Ovary (tissue), 9 donors: ENCODE results near the gene OPRD1. TPM values are rescaled to one million over a fixed set of nuclear protein-coding genes. Genes with fewer than 3 reads are reported as not detected.
"Not testable (repeated sequence)": the region's sequence is repeated elsewhere in the genome, so short reads cannot be mapped to it uniquely, and the experiment has no call there.

Experiments used
- DNase-seq, 5 donors: peaks; one replicate each; pipeline ENCODE4 v3.0.0-alpha.2; 2019 to 2020
- H3K27ac ChIP-seq, 2 donors: fragments of 200-600 bp; one replicate each; pipeline versions ENCODE4 v1.5.1 to v1.8.0; 2019 to 2022
- H3K27me3 ChIP-seq: fragments of 200-600 bp; one replicate; pipeline ENCODE4 v1.8.0; 2022
- H3K36me3 ChIP-seq: fragments of 200-600 bp; sonication (generic); one replicate; pipeline ENCODE4 v1.5.1; 2019
- H3K4me1 ChIP-seq: one replicate; pipeline ENCODE4 v1.8.1; 2013; ENCODE audit warnings: mild to moderate bottlenecking, moderate library complexity; ENCODE audit not compliant: insufficient read depth
- H3K4me3 ChIP-seq: fragments of 200-600 bp; sonication (generic); one replicate; pipeline ENCODE4 v1.5.1; 2017
- H3K9me3 ChIP-seq, 2 donors: fragments of 200-600 bp in 1 of 2; sonication (generic) in 1 of 2; one replicate each; pipeline versions ENCODE4 v1.5.1 to v1.8.1; 2013 to 2019; ENCODE audit warnings: mild to moderate bottlenecking in 1 of 2, moderate library complexity in 1 of 2
- CTCF ChIP-seq, 3 donors: fragments of 450-650 bp in 2 of 3; fragments of 200-600 bp in 1 of 3; IDR thresholded peaks; one replicate each; pipeline versions ENCODE4 v1.5.1 to v1.8.0; 2016 to 2022; ENCODE audit warnings: antibody characterized with exemption in 3 of 3, mild to moderate bottlenecking in 1 of 3
- EP300 ChIP-seq: sonication (generic); formaldehyde crosslinking; IDR thresholded peaks from one replicate; pipeline ENCODE4 v1.6.1; 2017; ENCODE audit warnings: antibody characterized with exemption
- POLR2A ChIP-seq: fragments of 450-650 bp; IDR thresholded peaks from one replicate; pipeline ENCODE4 v1.6.1; 2017; ENCODE audit warnings: antibody characterized with exemption, mild to moderate bottlenecking, moderate library complexity
- WGBS, 3 donors: extraction: QIAGEN DNeasy Blood & Tissue Kit in 1 of 3; methylation state at CpG; one replicate each; pipeline versions ENCODE4 v1.1.5 to v1.1.7; 2013 to 2017; 5-methylcytosine and 5-hydroxymethylcytosine counted together
- intact Hi-C, 4 donors: fragments of 100-400 bp; cut with DNase I; formaldehyde crosslinking; loops; one replicate each; pipeline versions ENCODE4 v1.11.0 to v1.15.1; 2022 to 2023
- polyA plus RNA-seq, 2 donors: library from polyadenylated mRNA; stranded (reverse); fragments of 200-250 nt in 1 of 2; fragments of 350-450 nt in 1 of 2; fragmentation: Illumina TruSeq in 1 of 2; extraction: RNeasy Lipid Tissue Mini Kit (QIAGEN cat#74804) in 1 of 2; gene quantifications; one replicate each; pipeline ENCODE4 v1.2.3, GENCODE V29; 2013 to 2014
- total RNA-seq, 7 donors: library from RNA; depleted of rRNA in 2 of 7; stranded (reverse); fragments of >200 nt in 2 of 7; fragmentation: NEBNext Ultra II Directional in 3 of 7; extraction: Animal tissue kit (Norgen Biotek cat#: 25700) in 3 of 7; gene quantifications; one replicate each; pipeline versions ENCODE4 v1.1.0 to v1.2.4, GENCODE V29; 2016 to 2023
- donor health status: DM: no; HTN: no; CAD: no; lungs with moderate emphysema.
- donor health status: DM: no; HTN: no; CAD: no.
- donor health status: Bipolar disorder and iron deficiency.
- donor health status: DM: yes; HTN: yes; CAD: no.
- donor health status: DM: no; HTN: no; CAD: no.
- donor health status: DM: yes; HTN: yes; CAD: no.

The OPRD1 gene
- total and polyA plus RNA-seq, 9 donors: 0.02 TPM; not detected in 8

- H3K4me3 ChIP-seq: no peak overlapping the region
- H3K9me3 ChIP-seq: no peaks in the 10 kb centered on the region
- no peak for TF ChIP-seq EP300
- no peak for TF ChIP-seq CTCF (IDR thresholded peaks at IDR 0.05)
- TF ChIP-seq POLR2A: no peak
- H3K27ac ChIP-seq: no peak overlapping the region
- H3K36me3 ChIP-seq: no peaks in the 10 kb centered on the region
- intact Hi-C loops: loop anchor here in 2 of 4 donors (5.0 to 10.0 kb wide), 3 partner anchors 73 to 233 kb away; no protein-coding TSS in a partner anchor
- 54 to 66% (median 55%) methylated on average over 3 of the region's 3 CpGs for WGBS, 3 donors
- no peak for DNase-seq
- H3K27me3 ChIP-seq: no peaks in the 10 kb centered on the region
- no peaks in the 10 kb centered on the region for H3K4me1 ChIP-seq
Observed at GRCh38 chr1:28867850-28868249, 55.9 kb downstream of the OPRD1 start.

- H3K36me3 ChIP-seq: no peaks in the 10 kb centered on the region
- H3K27ac ChIP-seq: no peak overlapping the region
- H3K27me3 ChIP-seq: no peaks in the 10 kb centered on the region
- H3K9me3 ChIP-seq: no peaks in the 10 kb centered on the region
- DNase-seq: no peak
- 92 to 96% (median 96%) methylated on average over 5 of the region's 5 CpGs for whole genome bisulfite sequencing, 3 donors
- no peaks in the 10 kb centered on the region for H3K4me1 ChIP-seq
- intact Hi-C loops: loop anchor here in 3 of 4 donors (5.0 to 10.0 kb wide), 4 partner anchors 75 to 235 kb away; no protein-coding TSS in a partner anchor
- no peak for TF ChIP-seq EP300
- no peak for TF ChIP-seq POLR2A
- no peak for TF ChIP-seq CTCF (IDR thresholded peaks at IDR 0.05)
- no peak overlapping the region for H3K4me3 ChIP-seq
Observed at GRCh38 chr1:28869952-28870351, 58.0 kb downstream of the OPRD1 start.

- no peak for DNase-seq
- Histone ChIP-seq H3K4me1 (no peaks in the 10 kb centered on the region), H3K27me3 (no peaks in the 10 kb centered on the region), H3K9me3 (no peaks in the 10 kb centered on the region), H3K27ac (no peak overlapping the region), H3K36me3 (no peaks in the 10 kb centered on the region), H3K4me3 (no peak overlapping the region)
- WGBS, 3 donors: 81 to 85% (median 81%) methylated on average over 12 of the region's 12 CpGs
- TF ChIP-seq CTCF (IDR thresholded peaks at IDR 0.05): no peak
- TF ChIP-seq POLR2A: no peak
- no peak for TF ChIP-seq EP300
- intact Hi-C loops: loop anchor here in 1 of 4 donors (5.0 kb wide), 1 partner anchor 85 kb away; no protein-coding TSS in a partner anchor
Observed at GRCh38 chr1:28871631-28872401, 59.8 kb downstream of the OPRD1 start.

- not testable (repeated sequence) for H3K36me3 ChIP-seq, H3K4me1 ChIP-seq, H3K4me3 ChIP-seq, H3K27me3 ChIP-seq, DNase-seq, H3K9me3 ChIP-seq, H3K27ac ChIP-seq
- WGBS, 3 donors: 80 to 83% (median 82%) methylated on average over 5 of the region's 5 CpGs
- intact Hi-C loops: loop anchor here in 2 of 4 donors (5.0 kb wide), 2 partner anchors 88 to 518 kb away; no protein-coding TSS in a partner anchor
Observed at GRCh38 chr1:28875134-28875533, 63.2 kb downstream of the OPRD1 start.
